NB4 (cell line): ENCODE measurements around the gene PROZ.

Experiments
- CTCF ChIP-seq: IDR thresholded peaks from one replicate; pipeline ENCODE4 v1.5.1; 2012; ENCODE audit warnings: low read depth, low read length
- POLR2A ChIP-seq: IDR thresholded peaks from 2 replicates; pipeline ENCODE4 v1.6.1; 2011; ENCODE audit warnings: mild to moderate bottlenecking; ENCODE audit not compliant: insufficient read length; ENCODE audit errors: extremely low read depth

GRCh38 chr13:113117911-113118260 is 40.6 kb upstream of the PROZ start:
- TF ChIP-seq POLR2A (no peak), CTCF (no peak)
